ENCODE data around the gene CDK9. TPM values are rescaled to one million over a fixed set of nuclear protein-coding genes. Genes with fewer than 3 reads are reported as not detected.

CDK9 gene
- 100 to 1,000 TPM in 1 of 2 donors, 10 to 100 TPM in 1; 99.4 to 105 TPM for total RNA-seq

- no peaks in the 10 kb centered on the region for H3K9me3 Mint-ChIP-seq
- H3K36me3 Mint-ChIP-seq (ENCODE audit: insufficient read depth in 2 of 2) = peaks cover 14 to 33% of the 10 kb centered on the region in 2 donors
- H3K27me3 Mint-ChIP-seq (ENCODE audit: low read depth) = no peaks in the 10 kb centered on the region
- peak within 1 kb of the TSS; percentile 92 for H3K27ac Mint-ChIP-seq
- H3K4me3 Mint-ChIP-seq = peak within 1 kb of the TSS; percentile 93 to 96
- ATAC-seq (replicated peaks in 1 of 2) (peak; percentile 74 to 80), DNase-seq (peak; percentile 95 to 98)
- peaks cover 69% of the 10 kb centered on the region for H3K4me1 Mint-ChIP-seq (ENCODE audit: low read depth)
Observed at GRCh38 chr9:127785933-127786772, at the start of gene CDK9. CDK9 (plus strand) TSS chr9:127786034; CDS start chr9:127786149, 115 bp downstream.

GRCh38 chr9:127738666-127739065 is 47.2 kb upstream of the CDK9 start:
- Mint-ChIP-seq H3K4me3 (no peak overlapping the region), H3K4me1 (ENCODE audit: low read depth) (peaks cover 8% of the 10 kb centered on the region), H3K27me3 (ENCODE audit: low read depth) (no peaks in the 10 kb centered on the region), H3K9me3 (no peaks in the 10 kb centered on the region), H3K36me3 (ENCODE audit: insufficient read depth in 2 of 2) (peaks cover 2 to 17% of the 10 kb centered on the region in 2 donors), H3K27ac (peak overlapping the region; percentile 39)
- ATAC-seq (replicated peaks in 1 of 2) = no peak
- no peak for DNase-seq

- no peak overlapping the region for H3K27ac Mint-ChIP-seq
- DNase-seq (no peak), ATAC-seq (replicated peaks in 1 of 2) (no peak)
- H3K4me3 Mint-ChIP-seq = no peak overlapping the region
- no peaks in the 10 kb centered on the region for H3K4me1 Mint-ChIP-seq (ENCODE audit: low read depth)
- peaks cover 2 to 17% of the 10 kb centered on the region in 2 donors for H3K36me3 Mint-ChIP-seq (ENCODE audit: insufficient read depth in 2 of 2)
- H3K9me3 Mint-ChIP-seq = no peaks in the 10 kb centered on the region
- no peaks in the 10 kb centered on the region for H3K27me3 Mint-ChIP-seq (ENCODE audit: low read depth)
Observed at GRCh38 chr9:127739614-127740330, 46.1 kb upstream of the CDK9 start.

GRCh38 chr9:127741831-127742434 is 43.9 kb upstream of the CDK9 start:
- Mint-ChIP-seq H3K27ac (no peak overlapping the region), H3K36me3 (ENCODE audit: insufficient read depth in 2 of 2) (peaks cover 3 to 21% of the 10 kb centered on the region in 2 donors), H3K9me3 (no peaks in the 10 kb centered on the region), H3K27me3 (ENCODE audit: low read depth) (no peaks in the 10 kb centered on the region), H3K4me1 (ENCODE audit: low read depth) (no peaks in the 10 kb centered on the region), H3K4me3 (no peak overlapping the region)
- no peak for DNase-seq
- no peak for ATAC-seq (replicated peaks in 1 of 2)

GRCh38 chr9:127742435-127743088 is 43.3 kb upstream of the CDK9 start:
- H3K27me3 Mint-ChIP-seq (ENCODE audit: low read depth) = no peaks in the 10 kb centered on the region
- DNase-seq (no peak), ATAC-seq (replicated peaks in 1 of 2) (no peak)
- no peak overlapping the region for H3K4me3 Mint-ChIP-seq
- H3K4me1 Mint-ChIP-seq (ENCODE audit: low read depth) = peaks cover 5% of the 10 kb centered on the region
- peaks cover 3 to 23% of the 10 kb centered on the region in 2 donors for H3K36me3 Mint-ChIP-seq (ENCODE audit: insufficient read depth in 2 of 2)
- no peak overlapping the region for H3K27ac Mint-ChIP-seq
- no peaks in the 10 kb centered on the region for H3K9me3 Mint-ChIP-seq

GRCh38 chr9:127744398-127745110 is 41.3 kb upstream of the CDK9 start:
- peaks cover 9% of the 10 kb centered on the region for H3K4me1 Mint-ChIP-seq (ENCODE audit: low read depth)
- H3K27me3 Mint-ChIP-seq (ENCODE audit: low read depth) = no peaks in the 10 kb centered on the region
- no peak overlapping the region for H3K4me3 Mint-ChIP-seq
- H3K27ac Mint-ChIP-seq = no peak overlapping the region
- no peaks in the 10 kb centered on the region for H3K9me3 Mint-ChIP-seq
- DNase-seq = no peak
- peaks cover 3 to 15% of the 10 kb centered on the region in 2 donors for H3K36me3 Mint-ChIP-seq (ENCODE audit: insufficient read depth in 2 of 2)
- ATAC-seq (replicated peaks in 1 of 2) = no peak

GRCh38 chr9:127746959-127747569 is 38.8 kb upstream of the CDK9 start:
- Mint-ChIP-seq H3K4me1 (ENCODE audit: low read depth) (peaks cover 9% of the 10 kb centered on the region), H3K27ac (no peak overlapping the region), H3K27me3 (ENCODE audit: low read depth) (no peaks in the 10 kb centered on the region), H3K9me3 (no peaks in the 10 kb centered on the region), H3K36me3 (ENCODE audit: insufficient read depth in 2 of 2) (peaks cover 3 to 17% of the 10 kb centered on the region in 2 donors), H3K4me3 (no peak overlapping the region)
- DNase-seq = no peak
- ATAC-seq (replicated peaks in 1 of 2) = peak; percentile 28 to 43

- no peaks in the 10 kb centered on the region for H3K9me3 Mint-ChIP-seq
- H3K27ac Mint-ChIP-seq = no peak overlapping the region
- DNase-seq = no peak
Observed at GRCh38 chr9:127749090-127749787, 36.6 kb upstream of the CDK9 start.

GRCh38 chr9:127751269-127752054 is 34.4 kb upstream of the CDK9 start:
- DNase-seq = no peak
- H3K27ac Mint-ChIP-seq = no peak overlapping the region

More at GRCh38 chr9:127749090-127749787, 36.6 kb upstream of the CDK9 start:
- Mint-ChIP-seq H3K4me3 (no peak overlapping the region), H3K36me3 (ENCODE audit: insufficient read depth in 2 of 2) (peaks cover 1 to 12% of the 10 kb centered on the region in 2 donors), H3K4me1 (ENCODE audit: low read depth) (peaks cover 9% of the 10 kb centered on the region), H3K27me3 (ENCODE audit: low read depth) (no peaks in the 10 kb centered on the region)
- no peak for ATAC-seq (replicated peaks in 1 of 2)

GRCh38 chr9:127753148-127753547 is 32.7 kb upstream of the CDK9 start:
- no peaks in the 10 kb centered on the region for H3K9me3 Mint-ChIP-seq
- no peaks in the 10 kb centered on the region for H3K4me1 Mint-ChIP-seq (ENCODE audit: low read depth)
- H3K27ac Mint-ChIP-seq = no peak overlapping the region
- DNase-seq (no peak), ATAC-seq (replicated peaks in 1 of 2) (no peak)
- no peak overlapping the region for H3K4me3 Mint-ChIP-seq
- H3K27me3 Mint-ChIP-seq (ENCODE audit: low read depth) = no peaks in the 10 kb centered on the region
- H3K36me3 Mint-ChIP-seq (ENCODE audit: insufficient read depth in 2 of 2) = peaks cover 0 to 7% of the 10 kb centered on the region in 2 donors

More at GRCh38 chr9:127751269-127752054, 34.4 kb upstream of the CDK9 start:
- Mint-ChIP-seq H3K27me3 (ENCODE audit: low read depth) (no peaks in the 10 kb centered on the region), H3K9me3 (no peaks in the 10 kb centered on the region), H3K36me3 (ENCODE audit: insufficient read depth in 2 of 2) (peaks cover 0 to 10% of the 10 kb centered on the region in 2 donors), H3K4me1 (ENCODE audit: low read depth) (peaks cover 9% of the 10 kb centered on the region), H3K4me3 (no peak overlapping the region)
- no peak for ATAC-seq (replicated peaks in 1 of 2)

GRCh38 chr9:127753622-127754021 is 32.2 kb upstream of the CDK9 start:
- peaks cover 0 to 9% of the 10 kb centered on the region in 2 donors for H3K36me3 Mint-ChIP-seq (ENCODE audit: insufficient read depth in 2 of 2)
- H3K4me3 Mint-ChIP-seq = no peak overlapping the region
- H3K4me1 Mint-ChIP-seq (ENCODE audit: low read depth) = no peaks in the 10 kb centered on the region
- H3K27ac Mint-ChIP-seq = no peak overlapping the region
- DNase-seq (no peak), ATAC-seq (replicated peaks in 1 of 2) (no peak)
- no peaks in the 10 kb centered on the region for H3K9me3 Mint-ChIP-seq
- no peaks in the 10 kb centered on the region for H3K27me3 Mint-ChIP-seq (ENCODE audit: low read depth)
